IMR-90 (cell line): Measurements from ENCODE around the gene UMODL1. TPM values are rescaled to one million over a fixed set of nuclear protein-coding genes. Genes with fewer than 3 reads are reported as not detected.

ENCODE experiments used
- ATAC-seq: fragments of 200-7000 bp; cut with Tn5 transposase; 2 replicates; pipeline ENCODE4 v1.9.1; 2020; ENCODE audit warnings: low read depth, mild to moderate bottlenecking, moderate library complexity
- BruUV-seq: library from RNA; stranded (reverse); fragments of 400-500 nt; replicated peaks from 2 replicates; lab custom pipeline; 2021; lab: Mats Ljungman, UMichigan
- CTCF ChIA-PET: fragments of 300-600 bp; formaldehyde crosslinking; extraction: SDS; loops from one replicate; lab custom pipeline; 2021; ENCODE audit warnings: antibody characterized with exemption; lab: Yijun Ruan, JAX
- POLR2A ChIA-PET: fragments of 300-600 bp; sonication (Branson Sonifier 250); formaldehyde crosslinking; loops from one replicate; lab custom pipeline; 2022; ENCODE audit warnings: antibody characterized with exemption; ENCODE audit not compliant: unreplicated experiment; lab: Charles Lee
- DNase-seq: peaks from one replicate; pipeline ENCODE4 v3.0.0; 2013
- H2AFZ ChIP-seq: replicated peaks from 2 replicates; pipeline ENCODE3; 2013; ENCODE audit warnings: low read length, mild to moderate bottlenecking; ENCODE audit not compliant: poor library complexity
- H2AK5ac ChIP-seq: 2 replicates; pipeline ENCODE4 v1.6.1; 2013; ENCODE audit warnings: low read depth, low read length, inconsistent platforms
- H2AK9ac ChIP-seq: replicated peaks from 2 replicates; pipeline ENCODE3; 2013; ENCODE audit warnings: mild to moderate bottlenecking, low read depth, low read length, moderate library complexity; ENCODE audit not compliant: poor library complexity
- H2BK120ac ChIP-seq: 2 replicates; pipeline ENCODE4 v1.6.1; 2013; ENCODE audit warnings: low read depth, low read length, inconsistent platforms
- H2BK15ac ChIP-seq: 3 replicates; pipeline ENCODE4 v1.6.1; 2013; ENCODE audit warnings: low read depth, low read length, inconsistent platforms
- H2BK20ac ChIP-seq: 2 replicates; pipeline ENCODE4 v1.6.1; 2013; ENCODE audit warnings: low read depth, mild to moderate bottlenecking, inconsistent platforms, low read length, moderate library complexity
- H2BK5ac ChIP-seq: 2 replicates; pipeline ENCODE4 v1.6.1; 2013; ENCODE audit warnings: mild to moderate bottlenecking, low read depth, low read length, inconsistent platforms; ENCODE audit not compliant: poor library complexity, severe bottlenecking
- H3K14ac ChIP-seq: replicated peaks from 2 replicates; pipeline ENCODE4 v1.6.1; 2013; ENCODE audit warnings: low read depth, low read length, inconsistent platforms
- H3K18ac ChIP-seq: 2 replicates; pipeline ENCODE4 v1.6.1; 2013; ENCODE audit warnings: low read depth, low read length, control low read depth
- H3K23ac ChIP-seq: 2 replicates; pipeline ENCODE4 v1.6.1; 2013; ENCODE audit warnings: low read depth, low read length, inconsistent platforms
- H3K27ac ChIP-seq: 2 replicates; pipeline ENCODE4 v1.5.1; 2013; ENCODE audit warnings: mild to moderate bottlenecking, control low read depth, low read length; ENCODE audit not compliant: insufficient read depth
- H3K27me3 ChIP-seq: 2 replicates; pipeline ENCODE4 v1.6.1; 2013; ENCODE audit warnings: low read length; ENCODE audit not compliant: control insufficient read depth, insufficient read depth
- H3K36me3 ChIP-seq: 2 replicates; pipeline ENCODE4 v1.6.1; 2013; ENCODE audit warnings: low read length, mixed read lengths; ENCODE audit not compliant: control insufficient read depth, insufficient read depth
- H3K4ac ChIP-seq: 2 replicates; pipeline ENCODE4 v1.6.1; 2013; ENCODE audit warnings: low read depth, low read length, inconsistent platforms
- H3K4me1 ChIP-seq: 2 replicates; pipeline ENCODE4 v1.6.1; 2013; ENCODE audit warnings: low read length, mixed read lengths; ENCODE audit not compliant: control insufficient read depth, insufficient read depth
- H3K4me2 ChIP-seq: 2 replicates; pipeline ENCODE4 v1.6.1; 2013; ENCODE audit warnings: low read depth, mild to moderate bottlenecking, control low read depth, low read length, moderate library complexity
- H3K4me3 ChIP-seq: 2 replicates; pipeline ENCODE4 v1.5.1; 2013; ENCODE audit warnings: low read depth, mild to moderate bottlenecking, control low read depth, low read length, moderate library complexity; ENCODE audit not compliant: insufficient read depth
- H3K56ac ChIP-seq: 2 replicates; pipeline ENCODE4 v1.6.1; 2013; ENCODE audit warnings: low read length, inconsistent platforms; ENCODE audit not compliant: insufficient read depth; ENCODE audit errors: extremely low read depth
- H3K79me1 ChIP-seq, 2 experiments: 2 replicates each; pipeline ENCODE4 v1.6.1; 2013; ENCODE audit warnings: low read length in 2 of 2, inconsistent platforms in 1 of 2, low read depth in 1 of 2
- H3K9ac ChIP-seq: 2 replicates; pipeline ENCODE4 v1.6.1; 2013; ENCODE audit warnings: low read depth, low read length, control low read depth
- H3K9me1 ChIP-seq: 2 replicates; pipeline ENCODE4 v1.6.1; 2013; ENCODE audit warnings: low read length, inconsistent platforms; ENCODE audit not compliant: insufficient read depth
- H3K9me3 ChIP-seq: 2 replicates; pipeline ENCODE4 v1.6.1; 2013; ENCODE audit warnings: low read length; ENCODE audit not compliant: control insufficient read depth, insufficient read depth
- H4K20me1 ChIP-seq: 2 replicates; pipeline ENCODE4 v1.6.1; 2013; ENCODE audit warnings: low read length, inconsistent platforms; ENCODE audit not compliant: insufficient read depth
- H4K5ac ChIP-seq: 2 replicates; pipeline ENCODE4 v1.6.1; 2013; ENCODE audit warnings: mild to moderate bottlenecking, low read depth, low read length, control low read depth
- H4K8ac ChIP-seq, 2 experiments: 2 replicates each; pipeline ENCODE4 v1.6.1; 2013; ENCODE audit warnings: low read depth in 2 of 2, low read length in 2 of 2, control low read depth in 1 of 2, inconsistent platforms in 1 of 2
- H4K91ac ChIP-seq: 2 replicates; pipeline ENCODE4 v1.6.1; 2013; ENCODE audit warnings: low read depth, low read length, inconsistent platforms; ENCODE audit not compliant: insufficient read depth
- ELK1 ChIP-seq: fragments of 150-350 bp; IDR thresholded peaks from 2 replicates; pipeline ENCODE4 v1.6.1; 2016; ENCODE audit warnings: low read depth, mild to moderate bottlenecking, low read length, moderate library complexity, borderline replicate concordance
- FOS ChIP-seq: fragments of 150-350 bp; IDR thresholded peaks from 2 replicates; pipeline ENCODE4 v1.6.1; 2016; ENCODE audit warnings: low read depth, low read length
- MAFK ChIP-seq: IDR thresholded peaks from 2 replicates; pipeline ENCODE4 v1.6.1; 2012; ENCODE audit warnings: low read depth, low read length, improper control_type of control experiment
- MAZ ChIP-seq: IDR thresholded peaks from 2 replicates; pipeline ENCODE4 v1.6.1; 2012; ENCODE audit warnings: low read depth, mild to moderate bottlenecking, low read length, improper control_type of control experiment, moderate library complexity, borderline replicate concordance
- POLR2A ChIP-seq: IDR thresholded peaks from 2 replicates; pipeline ENCODE4 v1.6.1; 2012; ENCODE audit warnings: mild to moderate bottlenecking, low read depth, low read length
- RAD21 ChIP-seq: IDR thresholded peaks from 2 replicates; pipeline ENCODE4 v1.6.1; 2012; ENCODE audit warnings: low read length, improper control_type of control experiment
- RCOR1 ChIP-seq: IDR thresholded peaks from 2 replicates; pipeline ENCODE4 v1.6.1; 2012; ENCODE audit warnings: mild to moderate bottlenecking, low read length, improper control_type of control experiment; ENCODE audit not compliant: insufficient replicate concordance
- SMC3 ChIP-seq: fragments of 150-350 bp; IDR thresholded peaks from 2 replicates; pipeline ENCODE4 v1.6.1; 2016; ENCODE audit warnings: low read depth, mild to moderate bottlenecking, antibody characterized with exemption, low read length, moderate library complexity
- USF2 ChIP-seq: fragments of 150-350 bp; IDR thresholded peaks from 2 replicates; pipeline ENCODE4 v1.6.1; 2017; ENCODE audit warnings: mild to moderate bottlenecking, antibody characterized with exemption, low read length, low read depth
- WGBS, 2 experiments: methylation state at CpG; one replicate each; pipeline versions ENCODE4 v1.1.5 to v1.1.7; 2013; ENCODE audit warnings: missing lambda C conversion rate in 2 of 2; ENCODE audit not compliant: insufficient read length in 1 of 2; ENCODE audit errors: extremely low coverage in 2 of 2; 5-methylcytosine and 5-hydroxymethylcytosine counted together
- dilution Hi-C: fragments of 300-500 bp; cut with HindIII; formaldehyde crosslinking; loops from one replicate; pipeline ENCODE4 v1.14.3; 2018; ENCODE audit warnings: low sequenced_read_pairs; ENCODE audit not compliant: unreplicated experiment
- in situ Hi-C: fragments of 300-500 bp; cut with MboI; formaldehyde crosslinking; loops from 3 replicates; pipeline ENCODE4 v1.14.3; 2019; ENCODE audit warnings: low sequenced_read_pairs, inconsistent platforms, mixed read lengths
- intact Hi-C: fragments of 100-400 bp; cut with micrococcal nuclease; formaldehyde crosslinking; loops from 2 replicates; pipeline ENCODE4 v1.10.0; 2022
- polyA plus RNA-seq, 3 experiments: library from polyadenylated mRNA; depleted of rRNA; stranded (reverse); fragments of >200 nt; gene quantifications; 2 replicates each; pipeline ENCODE4 v1.2.3, GENCODE V29; 2012; ENCODE audit warnings: low replicate concordance in 1 of 3
- total RNA-seq: library from RNA; depleted of rRNA; stranded (reverse); fragments of >200 nt; gene quantifications from 2 replicates; pipeline ENCODE4 v1.2.3, GENCODE V29; 2012

Gene UMODL1
- total and polyA plus RNA-seq, 2 of the 4 experiments (the other 2 are of a cell fraction), result 0.02 TPM; not detected in 1

- TF ChIP-seq MAZ (no peak), RAD21 (no peak), POLR2A (no peak)
Observed at GRCh38 chr21:42153046-42153686, 82.0 kb downstream of the UMODL1 start (continued).

GRCh38 chr21:42153746-42154145 is 82.6 kb downstream of the UMODL1 start:
- Histone ChIP-seq H3K79me1 (no peaks in the 10 kb centered on the region), H3K9me1 (no peaks in the 10 kb centered on the region), H3K27ac (no peak overlapping the region), H4K8ac (no peak overlapping the region), H3K4ac (no peak overlapping the region), H3K4me1 (no peaks in the 10 kb centered on the region), H3K4me2 (no peak overlapping the region), H2AFZ (no peak overlapping the region), H3K9ac (no peak overlapping the region), H3K27me3 (peaks cover 68% of the 10 kb centered on the region), H4K5ac (no peak overlapping the region), H4K91ac (no peak overlapping the region), H3K9me3 (no peaks in the 10 kb centered on the region), H2BK15ac (no peak overlapping the region), H2AK9ac (no peak overlapping the region), H2BK5ac (no peak overlapping the region), H3K18ac (no peak overlapping the region), H4K20me1 (no peaks in the 10 kb centered on the region; the same call in 1 of the 2 replicates), H2BK20ac (no peak overlapping the region), H2BK120ac (no peak overlapping the region), H3K36me3 (no peaks in the 10 kb centered on the region), H3K56ac (no peak overlapping the region), H3K14ac (no peak overlapping the region), H2AK5ac (no peak overlapping the region), H3K23ac (no peak overlapping the region), H3K4me3 (no peak overlapping the region)
- BruUV-seq, result no TSS peak
- ChIA-PET POLR2A (no interaction called here), CTCF (no interaction called here)
- intact Hi-C loops (no loop called here), in situ Hi-C loops (loop anchor here (25.0 kb wide), 1 partner anchor 684 kb away; no protein-coding TSS in a partner anchor), dilution Hi-C loops (no loop called here)
- no peak for ATAC-seq
- TF ChIP-seq ELK1 (no peak), MAZ (no peak), MAFK (no peak), RCOR1 (no peak), POLR2A (no peak), USF2 (no peak), RAD21 (no peak), FOS (no peak), SMC3 (no peak)
- no CpG with 5 or more reads among the region's 13 CpGs for WGBS, 2 experiments
- DNase-seq, result no peak
